Hematopoietic multipotent progenitor cell treated with erythropoietin and hydrocortisone succinate and interleukin-3 and kit ligand, for 4 days (in vitro differentiated cells): ENCODE data around the gene GPR107.

Experiments
- DNase-seq: peaks from one replicate; pipeline ENCODE4 v3.0.0-alpha.2; 2015

The GPR107 gene

GRCh38 chr9:130058887-130059286 lies 5.2 kb downstream of the GPR107 start:
- no peak for DNase-seq

GRCh38 chr9:130060296-130060695 lies 6.6 kb downstream of the GPR107 start:
- DNase-seq: no peak

- DNase-seq: no peak
Measured at GRCh38 chr9:130062750-130063149, 9.0 kb downstream of the GPR107 start.

- DNase-seq: no peak
Measured at GRCh38 chr9:130064621-130065020, 10.9 kb downstream of the GPR107 start.

GRCh38 chr9:130069048-130069447 lies 15.3 kb downstream of the GPR107 start:
- no peak for DNase-seq

- no peak for DNase-seq
Measured at GRCh38 chr9:130072515-130073235, 19.0 kb downstream of the GPR107 start.

- no peak for DNase-seq
Measured at GRCh38 chr9:130073373-130073772, 19.7 kb downstream of the GPR107 start.

GRCh38 chr9:130078547-130078946 lies 24.8 kb downstream of the GPR107 start:
- no peak for DNase-seq

- DNase-seq: no peak
Measured at GRCh38 chr9:130084337-130084736, 30.6 kb downstream of the GPR107 start.

- no peak for DNase-seq
Measured at GRCh38 chr9:130088051-130088450, 34.3 kb downstream of the GPR107 start.

GRCh38 chr9:130089141-130089540 lies 35.4 kb downstream of the GPR107 start:
- no peak for DNase-seq

- no peak for DNase-seq
Measured at GRCh38 chr9:130090915-130091314, 37.2 kb downstream of the GPR107 start.

GRCh38 chr9:130092910-130093309 lies 39.2 kb downstream of the GPR107 start:
- no peak for DNase-seq

- DNase-seq: no peak
Measured at GRCh38 chr9:130095872-130096271, 42.2 kb downstream of the GPR107 start.

GRCh38 chr9:130100681-130101080 lies 47.0 kb downstream of the GPR107 start:
- DNase-seq: no peak

- DNase-seq: no peak
Measured at GRCh38 chr9:130101915-130102314, 48.2 kb downstream of the GPR107 start.

- DNase-seq: peak; percentile 34
Measured at GRCh38 chr9:130104491-130105193, 50.9 kb downstream of the GPR107 start.

- DNase-seq: no peak
Measured at GRCh38 chr9:130106860-130107233, 53.1 kb downstream of the GPR107 start.

GRCh38 chr9:130107234-130107861 lies 53.6 kb downstream of the GPR107 start:
- DNase-seq: peak; percentile 93

GRCh38 chr9:130107955-130108354 lies 54.2 kb downstream of the GPR107 start:
- no peak for DNase-seq

- peak; percentile 25 for DNase-seq
Measured at GRCh38 chr9:130110166-130110565, 56.5 kb downstream of the GPR107 start.

- no peak for DNase-seq
Measured at GRCh38 chr9:130110596-130111021, 56.9 kb downstream of the GPR107 start.

GRCh38 chr9:130111786-130112537 lies 58.3 kb downstream of the GPR107 start:
- no peak for DNase-seq
